H1 (cell line): ENCODE results near the gene GAGE12J. TPM values are rescaled to one million over a fixed set of nuclear protein-coding genes. Genes with fewer than 3 reads are reported as not detected.

Source experiments
- CTCF ChIA-PET: fragments of 300-600 bp; sonication (Branson Sonifier 250); formaldehyde crosslinking; loops from one replicate; lab custom pipeline; 2021; ENCODE audit not compliant: partially characterized antibody; lab: Charles Lee
- POLR2A ChIA-PET: fragments of 300-600 bp; sonication (Branson Sonifier 250); formaldehyde crosslinking; loops from one replicate; lab custom pipeline; 2021; ENCODE audit warnings: inconsistent platforms; ENCODE audit not compliant: partially characterized antibody; lab: Charles Lee
- DNase-seq, 2 experiments: peaks; one replicate each; pipeline versions ENCODE4 v3.0.0 to v3.0.0-alpha.2; 2010 to 2022; ENCODE audit warnings: low spot score in 2 of 2, low read depth in 1 of 2, mixed read lengths in 1 of 2
- FAIRE-seq: peaks from 2 replicates; lab custom pipeline; 2011; peaks lifted over from hg19 to GRCh38; lab: Jason Lieb, UNC
- H2AFZ ChIP-seq: 2 replicates; pipeline ENCODE4 v1.8.1; 2012; ENCODE audit warnings: low read length, inconsistent platforms
- H2AK5ac ChIP-seq: 2 replicates; pipeline ENCODE4 v1.6.1; 2013; ENCODE audit warnings: low read depth, low read length
- H2BK120ac ChIP-seq: replicated peaks from 2 replicates; pipeline ENCODE3; 2013; ENCODE audit warnings: low read depth, low read length, inconsistent platforms
- H2BK12ac ChIP-seq: 2 replicates; pipeline ENCODE4 v1.6.1; 2013; ENCODE audit warnings: low read depth, low read length
- H2BK15ac ChIP-seq: 2 replicates; pipeline ENCODE4 v1.6.1; 2013; ENCODE audit warnings: low read length
- H2BK20ac ChIP-seq: 2 replicates; pipeline ENCODE4 v1.6.1; 2013; ENCODE audit warnings: low read length
- H2BK5ac ChIP-seq: 2 replicates; pipeline ENCODE4 v1.6.1; 2013; ENCODE audit warnings: low read depth, low read length
- H3K14ac ChIP-seq: 2 replicates; pipeline ENCODE4 v1.6.1; 2013; ENCODE audit warnings: inconsistent platforms; ENCODE audit not compliant: insufficient read length
- H3K18ac ChIP-seq: 2 replicates; pipeline ENCODE4 v1.6.1; 2013; ENCODE audit warnings: low read length; ENCODE audit errors: extremely low read depth
- H3K23ac ChIP-seq: 2 replicates; pipeline ENCODE4 v1.6.1; 2013; ENCODE audit warnings: inconsistent platforms; ENCODE audit not compliant: insufficient read length
- H3K23me2 ChIP-seq: 2 replicates; pipeline ENCODE4 v1.6.1; 2013; ENCODE audit warnings: low read depth, low read length
- H3K27ac ChIP-seq: 2 replicates; pipeline ENCODE4 v1.6.1; 2011; ENCODE audit warnings: low read depth, low read length, inconsistent platforms
- H3K27me3 ChIP-seq, 4 experiments: replicated peaks in 1 of 4; 1 replicate in 1 of 4; 2 replicates in 3 of 4; pipeline versions ENCODE4 v1.6.1 to v1.8.1; 2011 to 2013; ENCODE audit warnings: low read length in 3 of 4, mild to moderate bottlenecking in 3 of 4, inconsistent platforms in 2 of 4, mixed read lengths in 2 of 4, moderate library complexity in 1 of 4; ENCODE audit not compliant: control insufficient read depth in 3 of 4, insufficient read depth in 3 of 4; ENCODE audit errors: extremely low read depth in 1 of 4
- H3K36me3 ChIP-seq, 4 experiments: 2 replicates each; pipeline versions ENCODE4 v1.6.1 to v1.8.1; 2011 to 2013; ENCODE audit warnings: mild to moderate bottlenecking in 4 of 4, low read length in 3 of 4, moderate library complexity in 2 of 4, control low read depth in 1 of 4, inconsistent platforms in 1 of 4; ENCODE audit not compliant: insufficient read depth in 4 of 4, control insufficient read depth in 2 of 4
- H3K4ac ChIP-seq: replicated peaks from 2 replicates; pipeline ENCODE3; 2013; ENCODE audit warnings: low read length, low read depth, mixed read lengths, inconsistent platforms; ENCODE audit not compliant: insufficient read length
- H3K4me1 ChIP-seq, 4 experiments: replicated peaks in 1 of 4; 1 replicate in 1 of 4; 2 replicates in 3 of 4; pipeline versions ENCODE4 v1.6.1 to v1.8.1; 2011 to 2013; ENCODE audit warnings: low read length in 3 of 4, inconsistent platforms in 2 of 4, mixed read lengths in 1 of 4; ENCODE audit not compliant: insufficient read depth in 4 of 4, control insufficient read depth in 3 of 4
- H3K4me2 ChIP-seq, 2 experiments: 2 replicates each; pipeline versions ENCODE4 v1.6.1 to v1.8.1; 2011 to 2013; ENCODE audit warnings: low read depth in 2 of 2, low read length in 2 of 2, control low read depth in 1 of 2, inconsistent platforms in 1 of 2, mild to moderate bottlenecking in 1 of 2; ENCODE audit not compliant: insufficient read depth in 1 of 2
- H3K4me3 ChIP-seq, 4 experiments: fragments of 200-600, 300-600 bp in 1 of 4; sonication (generic), shearing (Covaris generic), sonication (Bioruptor Twin) in 1 of 4; 2 replicates each; pipeline versions ENCODE4 v1.5.1 to v1.8.1; 2011 to 2016; ENCODE audit warnings: low read length in 4 of 4, low read depth in 3 of 4, control low read depth in 2 of 4, inconsistent platforms in 2 of 4, mild to moderate bottlenecking in 2 of 4, mixed read lengths in 1 of 4, moderate library complexity in 1 of 4; ENCODE audit not compliant: insufficient read depth in 2 of 4; ENCODE audit errors: extremely low read depth in 1 of 4
- H3K56ac ChIP-seq: replicated peaks from 2 replicates; pipeline ENCODE3; 2013; ENCODE audit warnings: low read depth, mild to moderate bottlenecking, mixed read lengths, low read length, inconsistent platforms; ENCODE audit not compliant: insufficient read length
- H3K79me1 ChIP-seq: 2 replicates; pipeline ENCODE4 v1.6.1; 2013; ENCODE audit warnings: low read depth, low read length, control low read depth
- H3K79me2 ChIP-seq, 2 experiments: 2 replicates each; pipeline versions ENCODE4 v1.6.1 to v1.8.1; 2012 to 2013; ENCODE audit warnings: low read length in 2 of 2, mild to moderate bottlenecking in 2 of 2, inconsistent platforms in 1 of 2; ENCODE audit not compliant: insufficient read depth in 2 of 2, control insufficient read depth in 1 of 2
- H3K9ac ChIP-seq, 4 experiments: replicated peaks in 1 of 4; 1 replicate in 1 of 4; 2 replicates in 3 of 4; pipeline versions ENCODE4 v1.6.1 to v1.8.1; 2011 to 2013; ENCODE audit warnings: low read depth in 3 of 4, low read length in 3 of 4, control low read depth in 2 of 4, mild to moderate bottlenecking in 2 of 4, moderate library complexity in 2 of 4, inconsistent platforms in 1 of 4; ENCODE audit errors: extremely low read depth in 1 of 4
- H3K9me3 ChIP-seq, 2 experiments: 2 replicates each; pipeline versions ENCODE4 v1.6.1 to v1.8.1; 2012 to 2013; ENCODE audit warnings: mild to moderate bottlenecking in 2 of 2, moderate library complexity in 2 of 2, control low read depth in 1 of 2, inconsistent platforms in 1 of 2, low read depth in 1 of 2, low read length in 1 of 2, mixed read lengths in 1 of 2; ENCODE audit not compliant: insufficient read depth in 2 of 2
- H4K20me1 ChIP-seq, 2 experiments: replicated peaks in 1 of 2; 2 replicates each; pipeline versions ENCODE3 to v1.8.1; 2011 to 2013; ENCODE audit warnings: inconsistent platforms in 2 of 2, low read length in 2 of 2, mild to moderate bottlenecking in 1 of 2; ENCODE audit not compliant: insufficient read depth in 2 of 2, control insufficient read depth in 1 of 2
- H4K5ac ChIP-seq: 2 replicates; pipeline ENCODE4 v1.6.1; 2013; ENCODE audit warnings: low read length, low read depth, mixed read lengths, inconsistent platforms; ENCODE audit not compliant: insufficient read length
- H4K8ac ChIP-seq: 2 replicates; pipeline ENCODE4 v1.8.0; 2013; ENCODE audit warnings: mild to moderate bottlenecking, moderate library complexity, low read length, inconsistent platforms; ENCODE audit not compliant: insufficient read depth; ENCODE audit errors: extremely low read depth
- H4K91ac ChIP-seq: replicated peaks from 2 replicates; pipeline ENCODE3; 2013; ENCODE audit warnings: low read length, mixed read lengths, inconsistent platforms; ENCODE audit not compliant: insufficient read length
- BACH1 ChIP-seq: IDR thresholded peaks from 2 replicates; pipeline ENCODE4 v1.6.1; 2012; ENCODE audit warnings: low read length, improper control_type of control experiment
- EGR1 ChIP-seq: IDR thresholded peaks from 2 replicates; pipeline ENCODE4 v1.6.1; 2011; ENCODE audit warnings: low read depth, low read length, borderline replicate concordance
- EZH2 ChIP-seq: fragments of 200-600 bp; sonication (generic); IDR thresholded peaks from 2 replicates; pipeline ENCODE4 v1.7.1; 2012; ENCODE audit warnings: low read depth, mild to moderate bottlenecking, moderate library complexity, low read length, inconsistent platforms; ENCODE audit not compliant: severe bottlenecking
- GABPA ChIP-seq: IDR thresholded peaks from 2 replicates; pipeline ENCODE4 v1.6.1; 2011; ENCODE audit warnings: mild to moderate bottlenecking, low read length, moderate library complexity, borderline replicate concordance; ENCODE audit not compliant: insufficient read depth
- HDAC6 ChIP-seq: IDR thresholded peaks from one replicate; pipeline ENCODE4 v1.7.1; 2012; ENCODE audit warnings: low read depth, mild to moderate bottlenecking, inconsistent platforms, low read length, moderate library complexity
- KDM1A ChIP-seq: fragments of 200-600, 300-600 bp; sonication (generic); IDR thresholded peaks from 2 replicates; pipeline ENCODE4 v1.7.1; 2016; ENCODE audit warnings: mild to moderate bottlenecking, low read length, borderline replicate concordance
- KDM4A ChIP-seq: IDR thresholded peaks from one replicate; pipeline ENCODE4 v1.7.1; 2012; ENCODE audit warnings: low read depth, mild to moderate bottlenecking, moderate library complexity, low read length, inconsistent platforms; ENCODE audit not compliant: severe bottlenecking
- KDM5A ChIP-seq: fragments of 200-600 bp; IDR thresholded peaks from 2 replicates; pipeline ENCODE4 v1.7.1; 2012; ENCODE audit warnings: mild to moderate bottlenecking, low read length, inconsistent platforms, mixed read lengths
- NRF1 ChIP-seq: IDR thresholded peaks from 2 replicates; pipeline ENCODE4 v1.6.1; 2011; ENCODE audit warnings: mild to moderate bottlenecking, low read depth, low read length, improper control_type of control experiment
- RBBP5 ChIP-seq: IDR thresholded peaks from 2 replicates; pipeline ENCODE4 v1.7.1; 2012; ENCODE audit warnings: low read depth, mild to moderate bottlenecking, inconsistent platforms, low read length, moderate library complexity, borderline replicate concordance
- RXRA ChIP-seq: IDR thresholded peaks from 2 replicates; pipeline ENCODE4 v1.6.1; 2011; ENCODE audit warnings: low read depth, mild to moderate bottlenecking, low read length, moderate library complexity; ENCODE audit not compliant: insufficient read depth
- SIX5 ChIP-seq: IDR thresholded peaks from 2 replicates; pipeline ENCODE4 v1.6.1; 2011; ENCODE audit warnings: mild to moderate bottlenecking, low read depth, low read length
- SRF ChIP-seq: IDR thresholded peaks from 2 replicates; pipeline ENCODE4 v1.6.1; 2011; ENCODE audit warnings: mild to moderate bottlenecking, low read depth, low read length, moderate library complexity
- ZNF274 ChIP-seq: IDR thresholded peaks from 2 replicates; pipeline ENCODE4 v1.7.0; 2012; ENCODE audit warnings: low read length, borderline replicate concordance; ENCODE audit errors: extremely low read depth
- WGBS, 2 experiments: shearing (Covaris generic) in 1 of 2; methylation state at CpG; one replicate each; pipeline versions ENCODE4 v1.1.6 to v1.1.7; 2013 to 2015; ENCODE audit warnings: low lambda C conversion rate in 2 of 2, mixed read lengths in 2 of 2, inconsistent platforms in 1 of 2, low coverage in 1 of 2, missing lambda C conversion rate in 1 of 2; ENCODE audit not compliant: insufficient replicate concordance in 2 of 2, insufficient coverage in 1 of 2, insufficient read length in 1 of 2; ENCODE audit errors: extremely low coverage in 1 of 2, missing lambda C conversion rate in 1 of 2; 5-methylcytosine and 5-hydroxymethylcytosine counted together
- polyA plus RNA-seq, 7 experiments: library from polyadenylated mRNA; depleted of rRNA in 3 of 7; stranded (reverse) in 5 of 7; unstranded in 2 of 7; fragments of >200 nt in 5 of 7; fragments of 200-250 nt in 2 of 7; gene quantifications; 1 replicate in 5 of 7; 2 replicates in 1 of 7; 4 replicates in 1 of 7; pipeline versions ENCODE4 v1.2.1 to v1.2.3, GENCODE V29; 2011 to 2013; ENCODE audit warnings: missing spikeins in 2 of 7, mixed read lengths in 2 of 7
- total RNA-seq: library from RNA; stranded (reverse); fragmentation: NEBNext Ultra II Directional; extraction: Animal tissue kit (Norgen Biotek cat#: 25700); gene quantifications from 2 replicates; pipeline ENCODE4 v1.2.1, GENCODE V29; 2021

GAGE12J gene
- total and polyA plus RNA-seq, 2 of the 8 experiments (the other 6 are each of a cell fraction or from before 2014, with no cell fraction given), result not detected

- CTCF ChIA-PET, result no interaction called here
- H3K4me2 ChIP-seq, result no peak overlapping the region
These were observed 49.4 kb upstream of the GAGE12J start for GRCh38 chrX:49272421-49272820.

More at GRCh38 chrX:49272421-49272820, 49.4 kb upstream of the GAGE12J start:
- H2AFZ ChIP-seq, result no peak overlapping the region
- no peaks in the 10 kb centered on the region for H3K9me3 ChIP-seq
- H3K27me3 ChIP-seq, result no peaks in the 10 kb centered on the region
- H3K18ac ChIP-seq, result no peak overlapping the region
- no peak for TF ChIP-seq ZNF274
- no peak for TF ChIP-seq HDAC6
- no peak for TF ChIP-seq EZH2
- TF ChIP-seq SRF, result no peak
- no peak for TF ChIP-seq KDM4A
- no peak for TF ChIP-seq KDM5A
- no peak for TF ChIP-seq BACH1
- no peak for TF ChIP-seq EGR1
- no peak for TF ChIP-seq RBBP5
- TF ChIP-seq KDM1A, result no peak
- TF ChIP-seq SIX5, result no peak
- TF ChIP-seq GABPA, result no peak
- TF ChIP-seq RXRA, result no peak
- no peak for TF ChIP-seq NRF1
- no peak overlapping the region for H4K91ac ChIP-seq
- no peak overlapping the region for H2BK12ac ChIP-seq
- no peaks in the 10 kb centered on the region for H3K36me3 ChIP-seq
- H3K4me3 ChIP-seq, result no peak overlapping the region
- H2BK5ac ChIP-seq, result no peak overlapping the region
- no peak overlapping the region for H3K9ac ChIP-seq
- H2AK5ac ChIP-seq, result no peak overlapping the region
- 93% methylated on average over 6 of the region's 6 CpGs; no CpG with 5 or more reads in 1 of the 2 experiments for WGBS, 2 experiments
- no peak overlapping the region for H3K14ac ChIP-seq
- peaks cover 0 to 17% of the 10 kb centered on the region in 2 experiments for H4K20me1 ChIP-seq
- no peak overlapping the region for H4K5ac ChIP-seq
- peaks cover 0 to 14% (median 6%) of the 10 kb centered on the region in 4 experiments; a peak in 4 of 7 replicates for H3K4me1 ChIP-seq
- POLR2A ChIA-PET, result interaction anchor here (1.3 kb wide), 1 partner anchor 9 kb away, joined by 5 read pairs; no protein-coding TSS in a partner anchor
- H3K4ac ChIP-seq, result no peak overlapping the region
- no peak overlapping the region for H4K8ac ChIP-seq
- no peaks in the 10 kb centered on the region; the same call in 1 of the 2 replicates for H3K23me2 ChIP-seq
- H2BK120ac ChIP-seq, result no peak overlapping the region
- H3K27ac ChIP-seq, result no peak overlapping the region
- H3K79me1 ChIP-seq, result peaks cover 2% of the 10 kb centered on the region; the same call in 1 of the 2 replicates
- DNase-seq, result no peak
- FAIRE-seq, result no peak
- H3K23ac ChIP-seq, result no peak overlapping the region
- no peak overlapping the region for H3K56ac ChIP-seq
- H2BK15ac ChIP-seq, result no peak overlapping the region
- no peak overlapping the region for H2BK20ac ChIP-seq
- peaks cover 12 to 38% of the 10 kb centered on the region in 2 experiments; a peak in 3 of 4 replicates for H3K79me2 ChIP-seq
